T-cell (primary cell): ENCODE data around the gene ZGLP1. TPM values are rescaled to one million over a fixed set of nuclear protein-coding genes. Genes with fewer than 3 reads are reported as not detected.
A peak's percentile ranks its signal among the peaks of the same experiment; 100 is the strongest.

Source experiments
- ATAC-seq, 4 experiments: fragments of 200-7000 bp in 3 of 4; fragments of 150-1000 bp in 1 of 4; cut with Tn5 transposase; replicated peaks in 1 of 4; 1 replicate in 3 of 4; 2 replicates in 1 of 4; pipeline ENCODE4 v1.10.0; 2021; ENCODE audit warnings: moderate library complexity in 3 of 4, mild to moderate bottlenecking in 2 of 4, moderate number of reproducible peaks in 1 of 4
- CTCF ChIA-PET, 2 donors: fragments of 300-600 bp; sonication (Branson Sonifier 250); formaldehyde crosslinking; loops; one replicate each; lab custom pipeline; 2022; ENCODE audit warnings: antibody characterized with exemption in 2 of 2; lab: Charles Lee
- POLR2A ChIA-PET, 2 donors: fragments of 300-600 bp; sonication (Branson Sonifier 250); formaldehyde crosslinking; loops; one replicate each; lab custom pipeline; 2022; ENCODE audit warnings: antibody characterized with exemption in 2 of 2; lab: Charles Lee
- DNase-seq, 35 experiments: peaks; one replicate each; pipeline versions ENCODE4 v3.0.0 to v3.0.0-alpha.2; 2013 to 2023
- H3K27ac ChIP-seq: one replicate; pipeline ENCODE4 v1.5.1; 2013; ENCODE audit warnings: low read length
- H3K27me3 ChIP-seq, 2 experiments: replicated peaks in 1 of 2; 1 replicate in 1 of 2; 2 replicates in 1 of 2; pipeline versions ENCODE4 v1.6.1 to v1.7.0; 2013; ENCODE audit warnings: low read length in 1 of 2, mixed read lengths in 1 of 2; ENCODE audit not compliant: control insufficient read depth in 2 of 2, insufficient read depth in 2 of 2; ENCODE audit errors: extremely low read depth in 1 of 2
- H3K36me3 ChIP-seq, 2 donors: 1 replicate in 1 of 2; 2 replicates in 1 of 2; pipeline versions ENCODE4 v1.6.1 to v1.7.0; 2013; ENCODE audit warnings: low read length in 1 of 2; ENCODE audit not compliant: control insufficient read depth in 2 of 2, insufficient read depth in 1 of 2; ENCODE audit errors: extremely low read depth in 1 of 2
- H3K4me1 ChIP-seq, 2 experiments: 1 replicate in 1 of 2; 2 replicates in 1 of 2; pipeline versions ENCODE4 v1.6.1 to v1.7.0; 2013; ENCODE audit warnings: low read length in 2 of 2, mixed read lengths in 1 of 2; ENCODE audit not compliant: insufficient read depth in 2 of 2, control insufficient read depth in 1 of 2; ENCODE audit errors: extremely low read depth in 1 of 2
- H3K4me3 ChIP-seq, 2 donors: 1 replicate in 1 of 2; 2 replicates in 1 of 2; pipeline versions ENCODE4 v1.5.1 to v1.7.0; 2013; ENCODE audit warnings: mild to moderate bottlenecking in 2 of 2, low read length in 1 of 2, moderate library complexity in 1 of 2; ENCODE audit not compliant: control insufficient read depth in 1 of 2; ENCODE audit errors: extremely low read depth in 1 of 2
- H3K9me3 ChIP-seq: 2 replicates; pipeline ENCODE4 v1.7.0; 2013
- H3K27ac Mint-ChIP-seq, 2 donors: one replicate each; pipeline ENCODE4 v1.8.0; 2020 to 2021; ENCODE audit warnings: mild to moderate bottlenecking in 2 of 2, mixed read lengths in 2 of 2
- H3K27me3 Mint-ChIP-seq, 2 donors: one replicate each; pipeline ENCODE4 v1.8.0; 2021 to 2022; ENCODE audit warnings: mixed read lengths in 2 of 2
- H3K36me3 Mint-ChIP-seq: one replicate; pipeline ENCODE4 v1.8.0; 2021; ENCODE audit warnings: mixed read lengths
- H3K4me1 Mint-ChIP-seq, 3 donors: one replicate each; pipeline ENCODE4 v1.8.0; 2020 to 2022; ENCODE audit warnings: mixed read lengths in 3 of 3, mild to moderate bottlenecking in 1 of 3
- H3K4me3 Mint-ChIP-seq, 3 donors: one replicate each; pipeline ENCODE4 v1.8.0; 2020 to 2022; ENCODE audit warnings: mild to moderate bottlenecking in 3 of 3, mixed read lengths in 3 of 3, moderate library complexity in 3 of 3
- H3K9me3 Mint-ChIP-seq, 3 donors: one replicate each; pipeline ENCODE4 v1.8.0; 2020 to 2022; ENCODE audit warnings: mixed read lengths in 3 of 3
- WGBS: methylation state at CpG from one replicate; pipeline ENCODE4 v1.1.5; 2013; ENCODE audit warnings: missing lambda C conversion rate; ENCODE audit not compliant: insufficient coverage; 5-methylcytosine and 5-hydroxymethylcytosine counted together
- total RNA-seq, 35 experiments: library from RNA in 6 of 35; stranded (reverse) in 6 of 35; fragments of 120-200 nt in 1 of 35; gene quantifications; one replicate each; pipeline versions ENCODE4 v1.2.1 to v1.2.4 and lab custom pipeline; 2013 to 2026

The ZGLP1 gene
- total RNA-seq, 5 donors from 2014 or later (not counting 1 experiment from before 2014, with no cell fraction given) = 3.9 to 11.8 (median 8.1) TPM

GRCh38 chr19:10288662-10289166 is 20.9 kb downstream of the ZGLP1 start:
- H3K4me3 Mint-ChIP-seq = peak overlapping the region; percentile 70 to 88 (median 70)
- no peak overlapping the region for H3K27ac Mint-ChIP-seq
- peaks cover 62 to 72% (median 64%) of the 10 kb centered on the region in 3 donors for H3K4me1 Mint-ChIP-seq
- Histone ChIP-seq H3K27ac (no peak overlapping the region), H3K4me3 (peak overlapping the region; percentile 49 to 72), H3K9me3 (no peaks in the 10 kb centered on the region), H3K27me3 (peaks cover 12 to 73% of the 10 kb centered on the region in 2 experiments), H3K4me1 (peaks cover 30 to 78% of the 10 kb centered on the region in 2 experiments), H3K36me3 (peaks cover 0 to 24% of the 10 kb centered on the region in 2 donors)
- H3K9me3 Mint-ChIP-seq = no peaks in the 10 kb centered on the region
- ChIA-PET CTCF (interaction anchor here (0.5 to 2.9 kb wide), 6 partner anchors 17 to 258 kb away, joined by 3 to 22 read pairs (median 4); partner anchors contain the start of genes ICAM1 (in 1 of the 2) and TYK2 (in 1 of the 2)), POLR2A (interaction anchor here in 1 of 2 donors (0.5 to 0.7 kb wide), 2 partner anchors 84 to 92 kb away, joined by 4 to 5 read pairs; partner anchors contain the start of gene TYK2)
- peaks cover 23 to 57% of the 10 kb centered on the region in 2 donors for H3K27me3 Mint-ChIP-seq
- DNase-seq = peak in 5 of 35 experiments; percentile 9 to 37 (median 18)
- 9% methylated on average over 9 of the region's 23 CpGs for WGBS
- peak in 1 of 4 experiments; percentile 10 for ATAC-seq
- H3K36me3 Mint-ChIP-seq = peaks cover 21% of the 10 kb centered on the region

DNA sequence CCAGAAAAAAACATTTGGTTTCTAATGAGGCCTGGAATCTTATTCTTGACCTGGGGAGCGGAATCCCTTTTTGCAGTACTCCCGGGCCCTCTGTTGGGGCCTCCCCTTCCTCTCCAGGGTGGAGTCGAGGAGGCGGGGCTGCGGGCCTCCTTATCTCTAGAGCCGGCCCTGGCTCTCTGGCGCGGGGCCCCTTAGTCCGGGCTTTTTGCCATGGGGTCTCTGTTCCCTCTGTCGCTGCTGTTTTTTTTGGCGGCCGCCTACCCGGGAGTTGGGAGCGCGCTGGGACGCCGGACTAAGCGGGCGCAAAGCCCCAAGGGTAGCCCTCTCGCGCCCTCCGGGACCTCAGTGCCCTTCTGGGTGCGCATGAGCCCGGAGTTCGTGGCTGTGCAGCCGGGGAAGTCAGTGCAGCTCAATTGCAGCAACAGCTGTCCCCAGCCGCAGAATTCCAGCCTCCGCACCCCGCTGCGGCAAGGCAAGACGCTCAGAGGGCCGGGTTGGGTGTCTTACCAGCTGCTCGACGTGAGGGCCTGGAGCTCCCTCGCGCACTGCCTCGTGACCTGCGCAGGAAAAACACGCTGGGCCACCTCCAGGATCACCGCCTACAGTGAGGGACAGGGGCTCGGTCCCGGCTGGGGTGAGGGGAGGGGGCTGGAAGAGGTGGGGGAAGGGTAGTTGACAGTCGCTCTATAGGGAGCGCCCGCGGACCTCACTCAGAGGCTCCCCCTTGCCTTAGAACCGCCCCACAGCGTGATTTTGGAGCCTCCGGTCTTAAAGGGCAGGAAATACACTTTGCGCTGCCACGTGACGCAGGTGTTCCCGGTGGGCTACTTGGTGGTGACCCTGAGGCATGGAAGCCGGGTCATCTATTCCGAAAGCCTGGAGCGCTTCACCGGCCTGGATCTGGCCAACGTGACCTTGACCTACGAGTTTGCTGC is 22.5 kb downstream of the ZGLP1 start, which contains the start of gene ICAM4:
Gene ICAM4, plus strand, starts transcription at position 153 of the 935 bp plus-strand sequence. Its CDS starts 58 bp downstream, at position 211.
- peak in 5 of 35 experiments; percentile 6 to 39 (median 25) for DNase-seq
- H3K36me3 Mint-ChIP-seq = peaks cover 25% of the 10 kb centered on the region

DNA sequence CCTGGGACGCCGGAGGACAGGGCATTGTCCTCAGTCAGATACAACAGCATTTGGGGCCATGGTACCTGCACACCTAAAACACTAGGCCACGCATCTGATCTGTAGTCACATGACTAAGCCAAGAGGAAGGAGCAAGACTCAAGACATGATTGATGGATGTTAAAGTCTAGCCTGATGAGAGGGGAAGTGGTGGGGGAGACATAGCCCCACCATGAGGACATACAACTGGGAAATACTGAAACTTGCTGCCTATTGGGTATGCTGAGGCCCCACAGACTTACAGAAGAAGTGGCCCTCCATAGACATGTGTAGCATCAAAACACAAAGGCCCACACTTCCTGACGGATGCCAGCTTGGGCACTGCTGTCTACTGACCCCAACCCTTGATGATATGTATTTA is 24.2 kb downstream of the ZGLP1 start:
- Mint-ChIP-seq H3K4me1 (peaks cover 35 to 42% (median 37%) of the 10 kb centered on the region in 3 donors), H3K27ac (no peak overlapping the region), H3K9me3 (no peaks in the 10 kb centered on the region), H3K27me3 (peaks cover 7 to 25% of the 10 kb centered on the region in 2 donors), H3K36me3 (peaks cover 25% of the 10 kb centered on the region), H3K4me3 (peak overlapping the region in 1 of 3 donors; percentile 7)
- Histone ChIP-seq H3K36me3 (peaks cover 0 to 35% of the 10 kb centered on the region in 2 donors), H3K9me3 (no peaks in the 10 kb centered on the region), H3K27me3 (peaks cover 5 to 40% of the 10 kb centered on the region in 2 experiments), H3K4me3 (no peak overlapping the region), H3K27ac (no peak overlapping the region), H3K4me1 (peaks cover 19 to 46% of the 10 kb centered on the region in 2 experiments)
- ATAC-seq (no peak), DNase-seq (no peak)
- 100% methylated on average over 3 of the region's 4 CpGs for WGBS
- ChIA-PET POLR2A (interaction anchor here (0.5 to 0.6 kb wide), 2 partner anchors 14 to 59 kb away, joined by 3 read pairs; partner anchors contain the start of gene ICAM1 (in 1 of the 2)), CTCF (no interaction called here)

More for the DNA sequence above, 22.5 kb downstream of the ZGLP1 start, which contains the start of gene ICAM4:
- Histone ChIP-seq H3K9me3 (no peaks in the 10 kb centered on the region), H3K4me1 (peaks cover 24 to 61% of the 10 kb centered on the region in 2 experiments), H3K4me3 (peak within 1 kb of the TSS; percentile 30 to 46), H3K27me3 (peaks cover 9 to 57% of the 10 kb centered on the region in 2 experiments), H3K36me3 (peaks cover 0 to 32% of the 10 kb centered on the region in 2 donors), H3K27ac (no peak within 1 kb of the TSS)
- ChIA-PET POLR2A (no interaction called here), CTCF (interaction anchor here (0.5 to 2.9 kb wide), 6 partner anchors 10 to 848 kb away, joined by 3 to 22 read pairs (median 4); partner anchors contain the start of gene ICAM1 (in 1 of the 2))
- Mint-ChIP-seq H3K4me1 (peaks cover 51 to 58% (median 52%) of the 10 kb centered on the region in 3 donors), H3K27me3 (peaks cover 15 to 40% of the 10 kb centered on the region in 2 donors), H3K27ac (peak within 1 kb of the TSS in 1 of 2 donors; percentile 2), H3K9me3 (no peaks in the 10 kb centered on the region), H3K4me3 (peak within 1 kb of the TSS; percentile 44 to 72 (median 64))
- 9% methylated on average over 56 of the region's 59 CpGs for WGBS
- ATAC-seq = peak in 3 of 4 experiments; percentile 21 to 38 (median 29)

DNA sequence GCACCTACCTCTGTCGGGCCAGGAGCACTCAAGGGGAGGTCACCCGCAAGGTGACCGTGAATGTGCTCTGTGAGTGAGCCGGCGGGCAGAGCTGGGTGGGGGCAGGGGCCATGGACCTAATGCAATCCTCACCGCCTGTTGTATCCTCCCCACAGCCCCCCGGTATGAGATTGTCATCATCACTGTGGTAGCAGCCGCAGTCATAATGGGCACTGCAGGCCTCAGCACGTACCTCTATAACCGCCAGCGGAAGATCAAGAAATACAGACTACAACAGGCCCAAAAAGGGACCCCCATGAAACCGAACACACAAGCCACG is 24.7 kb downstream of the ZGLP1 start:
- H3K27me3 ChIP-seq = peaks cover 3 to 35% of the 10 kb centered on the region in 2 experiments
- Mint-ChIP-seq H3K27me3 (peaks cover 4 to 20% of the 10 kb centered on the region in 2 donors), H3K27ac (no peak overlapping the region), H3K9me3 (no peaks in the 10 kb centered on the region), H3K36me3 (peaks cover 27% of the 10 kb centered on the region), H3K4me1 (peaks cover 32 to 39% (median 36%) of the 10 kb centered on the region in 3 donors), H3K4me3 (peak overlapping the region in 1 of 3 donors; percentile 7)
- ChIA-PET POLR2A (no interaction called here), CTCF (no interaction called here)
- no peak overlapping the region for H3K27ac ChIP-seq
- no peak for DNase-seq
- no peak for ATAC-seq
- H3K4me3 ChIP-seq = no peak overlapping the region
- 94% methylated on average over 13 of the region's 13 CpGs for WGBS
- H3K4me1 ChIP-seq = peaks cover 14 to 46% of the 10 kb centered on the region in 2 experiments
- no peaks in the 10 kb centered on the region for H3K9me3 ChIP-seq
- H3K36me3 ChIP-seq = peaks cover 0 to 35% of the 10 kb centered on the region in 2 donors

- H3K4me3 Mint-ChIP-seq = no peak overlapping the region
- H3K36me3 ChIP-seq = peaks cover 0 to 35% of the 10 kb centered on the region in 2 donors
- H3K27me3 Mint-ChIP-seq = peaks cover 4 to 18% of the 10 kb centered on the region in 2 donors
- no peaks in the 10 kb centered on the region for H3K9me3 Mint-ChIP-seq
- no peak overlapping the region for H3K4me3 ChIP-seq
- peaks cover 29% of the 10 kb centered on the region for H3K36me3 Mint-ChIP-seq
- ChIA-PET CTCF (no interaction called here), POLR2A (no interaction called here)
- H3K4me1 ChIP-seq = peaks cover 13 to 44% of the 10 kb centered on the region in 2 experiments
- peaks cover 35 to 41% (median 37%) of the 10 kb centered on the region in 3 donors for H3K4me1 Mint-ChIP-seq
- ATAC-seq (no peak), DNase-seq (no peak)
- no peaks in the 10 kb centered on the region for H3K9me3 ChIP-seq
- peaks cover 3 to 29% of the 10 kb centered on the region in 2 experiments for H3K27me3 ChIP-seq
- no peak overlapping the region for H3K27ac Mint-ChIP-seq
- no peak overlapping the region for H3K27ac ChIP-seq
- 96% methylated on average over 34 of the region's 34 CpGs for WGBS
Observed at GRCh38 chr19:10284065-10284959, 25.3 kb downstream of the ZGLP1 start.
